ENCODE data around the gene ADCY2.
A peak's percentile ranks its signal among the peaks of the same experiment; 100 is the strongest.

ADCY2 gene

GRCh38 chr5:7608772-7609171 is 212.8 kb downstream of the ADCY2 start:
- no peak for DNase-seq

GRCh38 chr5:7609726-7610125 is 213.8 kb downstream of the ADCY2 start:
- DNase-seq, result no peak

GRCh38 chr5:7610531-7611177 is 214.7 kb downstream of the ADCY2 start:
- no peak for DNase-seq

- DNase-seq, result no peak
Measured at GRCh38 chr5:7611518-7611917, 215.6 kb downstream of the ADCY2 start.

- no peak for DNase-seq
Measured at GRCh38 chr5:7615566-7616061, 219.7 kb downstream of the ADCY2 start.

- no peak for DNase-seq
Measured at GRCh38 chr5:7616897-7617296, 221.0 kb downstream of the ADCY2 start.

GRCh38 chr5:7622498-7622897 is 226.6 kb downstream of the ADCY2 start:
- DNase-seq, result no peak

- no peak for DNase-seq
Measured at GRCh38 chr5:7625740-7626139, 229.8 kb downstream of the ADCY2 start.

- no peak for DNase-seq
Measured at GRCh38 chr5:7628248-7628647, 232.3 kb downstream of the ADCY2 start.

GRCh38 chr5:7628820-7629219 is 232.9 kb downstream of the ADCY2 start:
- no peak for DNase-seq

GRCh38 chr5:7629561-7629960 is 233.6 kb downstream of the ADCY2 start:
- peak; percentile 43 for DNase-seq

- DNase-seq, result no peak
Measured at GRCh38 chr5:7634837-7635236, 238.9 kb downstream of the ADCY2 start.

GRCh38 chr5:7638456-7638855 is 242.5 kb downstream of the ADCY2 start:
- no peak for DNase-seq

GRCh38 chr5:7642029-7642428 is 246.1 kb downstream of the ADCY2 start:
- DNase-seq, result no peak

- no peak for DNase-seq
Measured at GRCh38 chr5:7644723-7645122, 248.8 kb downstream of the ADCY2 start.

- DNase-seq, result no peak
Measured at GRCh38 chr5:7650755-7651154, 254.8 kb downstream of the ADCY2 start.

- no peak for DNase-seq
Measured at GRCh38 chr5:7653046-7653445, 257.1 kb downstream of the ADCY2 start.

GRCh38 chr5:7657153-7657552 is 261.2 kb downstream of the ADCY2 start:
- no peak for DNase-seq

GRCh38 chr5:7659420-7659819 is 263.5 kb downstream of the ADCY2 start:
- DNase-seq, result no peak

GRCh38 chr5:7662289-7662688 is 266.4 kb downstream of the ADCY2 start:
- DNase-seq, result no peak

- no peak for DNase-seq
Measured at GRCh38 chr5:7663808-7664207, 267.9 kb downstream of the ADCY2 start.

- DNase-seq, result no peak
Measured at GRCh38 chr5:7664208-7664607, 268.3 kb downstream of the ADCY2 start.

- no peak for DNase-seq
Measured at GRCh38 chr5:7667216-7667767, 271.4 kb downstream of the ADCY2 start.

GRCh38 chr5:7668161-7668560 is 272.2 kb downstream of the ADCY2 start:
- DNase-seq, result no peak

GRCh38 chr5:7668627-7669026 is 272.7 kb downstream of the ADCY2 start:
- DNase-seq, result no peak

Measured in NCI-H1694 (cell line).